ENCODE results near the gene AP1G2. TPM values are rescaled to one million over a fixed set of nuclear protein-coding genes. Genes with fewer than 3 reads are reported as not detected.

Gene AP1G2
- polyA plus RNA-seq, 1 donor = 166 TPM

DNA sequence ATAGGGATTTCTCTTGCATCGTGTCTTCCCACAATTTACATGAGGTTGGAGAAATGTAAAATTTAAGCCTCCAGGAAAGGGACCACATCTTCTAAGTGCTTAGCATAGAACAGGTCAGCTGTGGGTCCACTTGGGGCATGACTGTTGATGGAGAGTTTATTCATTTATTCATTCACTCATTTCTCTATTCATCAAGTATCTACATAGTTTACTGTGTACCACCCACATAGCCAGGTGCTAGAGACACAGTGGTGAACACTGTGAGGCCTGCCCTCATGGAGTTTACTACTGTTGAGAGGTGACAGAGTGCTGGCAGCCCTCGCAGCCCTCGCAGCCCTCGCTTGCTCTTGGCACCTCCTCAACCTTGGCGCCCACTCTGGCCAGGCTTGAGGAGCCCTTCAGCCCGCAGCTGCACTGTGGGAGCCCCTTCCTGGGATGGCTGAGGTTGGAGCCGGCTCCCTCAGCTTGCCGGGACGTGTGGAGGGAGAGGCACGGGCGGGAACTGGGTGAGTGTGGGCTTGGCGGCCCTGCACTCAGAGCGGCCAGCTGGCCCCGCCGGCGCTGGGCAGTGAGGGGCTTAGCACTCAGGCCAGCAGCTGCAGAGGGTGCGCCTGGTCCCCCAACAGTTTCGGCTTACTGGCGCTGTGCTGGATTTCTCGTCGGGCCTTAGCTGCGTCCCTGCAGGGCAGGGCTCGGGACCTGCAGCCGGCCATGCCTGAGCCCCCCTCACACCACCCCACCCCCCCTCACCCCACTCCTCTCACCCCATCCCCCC, 12.7 kb upstream of the AP1G2 start:
- H3K9me3 ChIP-seq (ENCODE audit: control insufficient read depth, low read depth, low read length) = peaks cover 8% of the 10 kb centered on the region
- no peak overlapping the region for H3K4me3 ChIP-seq (ENCODE audit: low read length)
- no CpG with 5 or more reads among the region's 24 CpGs for WGBS (ENCODE audit: insufficient coverage, low lambda C conversion rate)
- no peak overlapping the region for H3K27ac ChIP-seq (ENCODE audit: low read length)
- DNase-seq = no peak
- peaks cover 7% of the 10 kb centered on the region for H3K4me1 ChIP-seq (ENCODE audit: control insufficient read depth, insufficient read depth, low read length)
- peaks cover 42% of the 10 kb centered on the region for H3K27me3 ChIP-seq (ENCODE audit: control insufficient read depth, insufficient read depth, low read length)
- no peaks in the 10 kb centered on the region for H3K36me3 ChIP-seq (ENCODE audit: control insufficient read depth, insufficient read depth, low read length)

DNA sequence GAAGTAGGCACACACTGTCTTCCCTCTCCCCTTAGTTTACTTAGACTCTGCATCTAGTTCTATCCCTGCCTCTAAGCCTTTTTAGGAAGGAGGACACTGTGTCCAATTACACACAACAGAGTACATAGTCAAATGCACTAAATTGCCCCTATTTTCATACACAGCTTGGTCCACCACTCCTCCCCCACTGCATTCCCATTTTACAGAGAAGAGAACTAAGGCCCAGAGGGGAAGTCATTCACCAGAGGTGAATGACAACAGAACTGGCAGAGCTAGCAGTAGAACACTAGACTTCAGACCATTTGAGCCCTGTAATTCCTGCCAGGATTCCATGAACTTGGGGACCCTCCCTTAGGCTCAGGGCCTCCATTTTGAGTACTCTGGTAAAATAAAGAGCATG, 12.1 kb upstream of the AP1G2 start:
- DNase-seq = no peak
- no peak overlapping the region for H3K27ac ChIP-seq (ENCODE audit: low read length)
- peaks cover 8% of the 10 kb centered on the region for H3K9me3 ChIP-seq (ENCODE audit: control insufficient read depth, low read depth, low read length)
- H3K4me1 ChIP-seq (ENCODE audit: control insufficient read depth, insufficient read depth, low read length) = peaks cover 7% of the 10 kb centered on the region
- H3K4me3 ChIP-seq (ENCODE audit: low read length) = no peak overlapping the region
- peaks cover 48% of the 10 kb centered on the region for H3K27me3 ChIP-seq (ENCODE audit: control insufficient read depth, insufficient read depth, low read length)
- H3K36me3 ChIP-seq (ENCODE audit: control insufficient read depth, insufficient read depth, low read length) = no peaks in the 10 kb centered on the region

DNA sequence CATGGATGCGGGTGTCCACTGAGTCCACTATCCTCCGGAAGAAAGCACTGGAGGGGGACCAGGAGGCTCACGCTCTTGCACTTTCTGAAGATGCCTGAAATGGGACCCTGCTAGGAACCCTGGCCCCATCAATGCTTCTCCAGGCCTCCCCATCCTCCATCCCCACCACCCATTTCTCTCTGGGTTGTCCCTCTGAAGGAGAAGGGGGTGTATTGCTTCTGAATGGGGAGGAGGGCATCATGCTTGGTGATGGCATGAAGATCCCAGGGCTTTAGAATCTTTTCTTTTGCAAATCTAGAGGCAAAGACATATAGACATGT, 11.7 kb upstream of the AP1G2 start:
- peaks cover 53% of the 10 kb centered on the region for H3K27me3 ChIP-seq (ENCODE audit: control insufficient read depth, insufficient read depth, low read length)
- peaks cover 8% of the 10 kb centered on the region for H3K9me3 ChIP-seq (ENCODE audit: control insufficient read depth, low read depth, low read length)
- no CpG with 5 or more reads among the region's 3 CpGs for WGBS (ENCODE audit: insufficient coverage, low lambda C conversion rate)
- peaks cover 7% of the 10 kb centered on the region for H3K4me1 ChIP-seq (ENCODE audit: control insufficient read depth, insufficient read depth, low read length)
- DNase-seq = no peak
- no peak overlapping the region for H3K4me3 ChIP-seq (ENCODE audit: low read length)
- H3K36me3 ChIP-seq (ENCODE audit: control insufficient read depth, insufficient read depth, low read length) = no peaks in the 10 kb centered on the region
- H3K27ac ChIP-seq (ENCODE audit: low read length) = no peak overlapping the region

DNA sequence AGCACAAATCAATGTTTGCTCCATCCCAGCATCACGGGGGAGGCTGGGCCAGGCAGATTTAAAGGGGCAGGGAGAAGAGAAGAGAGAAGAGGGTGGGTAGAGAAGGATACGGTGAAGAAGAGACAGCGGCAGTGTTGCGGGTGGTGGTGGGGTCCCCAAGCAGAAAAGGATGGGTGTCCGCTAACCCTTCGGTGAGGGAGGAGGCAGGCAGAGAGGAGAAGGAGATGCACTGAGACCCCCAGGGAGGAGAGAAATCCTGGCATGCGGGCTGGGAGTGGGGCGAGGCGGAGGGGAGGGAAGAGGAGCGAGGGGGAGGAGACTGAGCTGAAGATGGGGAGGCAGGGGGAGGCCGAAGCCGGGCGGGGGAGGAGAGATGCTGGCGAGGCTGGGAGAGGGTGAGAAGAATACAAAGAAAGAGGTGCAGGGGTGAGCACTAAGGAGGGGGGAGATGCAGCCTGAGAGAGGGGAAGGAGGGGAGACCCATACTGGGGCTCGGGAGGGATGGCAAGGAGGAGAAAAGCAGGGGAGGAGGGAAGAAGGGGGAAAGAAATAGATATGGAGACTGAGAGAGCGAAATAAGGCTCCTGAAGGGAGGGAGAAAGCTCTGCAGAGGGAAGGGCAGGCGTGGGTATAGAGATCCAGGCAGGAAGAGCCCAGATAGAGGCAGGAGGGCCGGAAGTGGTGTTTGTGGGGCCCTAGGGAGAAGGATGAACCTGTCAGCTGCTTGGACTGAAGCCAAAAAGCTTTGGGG, 11.1 kb upstream of the AP1G2 start, which contains the start of gene JPH4:
Gene JPH4, minus strand, starts transcription at position 231 of the 751 bp plus-strand sequence. CDS start 1,337 bp downstream, outside the sequence.
- no peaks in the 10 kb centered on the region for H3K36me3 ChIP-seq (ENCODE audit: control insufficient read depth, insufficient read depth, low read length)
- peaks cover 7% of the 10 kb centered on the region for H3K4me1 ChIP-seq (ENCODE audit: control insufficient read depth, insufficient read depth, low read length)
- H3K27ac ChIP-seq (ENCODE audit: low read length) = no peak within 1 kb of the TSS
- DNase-seq = no peak
- H3K27me3 ChIP-seq (ENCODE audit: control insufficient read depth, insufficient read depth, low read length) = peaks cover 54% of the 10 kb centered on the region
- WGBS (ENCODE audit: insufficient coverage, low lambda C conversion rate) = 18% methylated on average over 7 of the region's 18 CpGs
- H3K9me3 ChIP-seq (ENCODE audit: control insufficient read depth, low read depth, low read length) = peaks cover 8% of the 10 kb centered on the region
- peak within 1 kb of the TSS; percentile 26 for H3K4me3 ChIP-seq (ENCODE audit: low read length)

DNA sequence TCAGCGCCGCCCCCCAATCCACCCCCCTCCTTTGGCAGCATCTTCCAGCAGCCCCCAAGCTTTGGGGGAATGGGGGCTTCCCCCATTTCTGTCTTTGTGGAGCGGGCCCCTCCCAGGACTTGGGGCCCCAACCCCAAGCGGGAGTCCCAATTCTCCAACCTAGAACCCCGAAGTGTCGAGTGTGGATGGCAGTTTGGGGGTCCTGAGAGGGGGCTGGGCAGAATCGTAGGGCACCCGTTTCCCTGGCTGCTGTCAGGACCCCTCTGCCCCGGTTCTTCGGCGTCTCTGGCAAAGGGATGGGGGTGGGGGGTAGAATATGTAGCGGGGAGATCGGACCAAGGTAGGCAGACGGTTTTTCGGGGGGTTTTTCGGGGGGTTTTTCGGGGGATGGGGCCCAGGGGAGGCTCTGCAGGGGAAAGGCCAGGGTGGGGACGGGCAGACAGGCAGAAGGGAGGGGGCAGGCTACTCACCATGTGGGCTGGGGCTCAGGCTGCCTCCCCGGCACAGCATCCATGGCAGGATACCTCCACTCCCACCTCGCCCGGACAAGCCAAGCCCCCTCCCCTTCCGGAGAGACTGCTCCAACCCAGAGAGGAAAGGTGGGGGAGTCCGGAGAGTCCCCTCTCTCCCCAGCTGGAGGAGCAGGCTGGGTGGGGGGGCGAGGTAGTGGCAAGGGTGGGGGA, 10.3 kb upstream of the AP1G2 start:
- peaks cover 60% of the 10 kb centered on the region for H3K27me3 ChIP-seq (ENCODE audit: control insufficient read depth, insufficient read depth, low read length)
- DNase-seq = no peak

DNA sequence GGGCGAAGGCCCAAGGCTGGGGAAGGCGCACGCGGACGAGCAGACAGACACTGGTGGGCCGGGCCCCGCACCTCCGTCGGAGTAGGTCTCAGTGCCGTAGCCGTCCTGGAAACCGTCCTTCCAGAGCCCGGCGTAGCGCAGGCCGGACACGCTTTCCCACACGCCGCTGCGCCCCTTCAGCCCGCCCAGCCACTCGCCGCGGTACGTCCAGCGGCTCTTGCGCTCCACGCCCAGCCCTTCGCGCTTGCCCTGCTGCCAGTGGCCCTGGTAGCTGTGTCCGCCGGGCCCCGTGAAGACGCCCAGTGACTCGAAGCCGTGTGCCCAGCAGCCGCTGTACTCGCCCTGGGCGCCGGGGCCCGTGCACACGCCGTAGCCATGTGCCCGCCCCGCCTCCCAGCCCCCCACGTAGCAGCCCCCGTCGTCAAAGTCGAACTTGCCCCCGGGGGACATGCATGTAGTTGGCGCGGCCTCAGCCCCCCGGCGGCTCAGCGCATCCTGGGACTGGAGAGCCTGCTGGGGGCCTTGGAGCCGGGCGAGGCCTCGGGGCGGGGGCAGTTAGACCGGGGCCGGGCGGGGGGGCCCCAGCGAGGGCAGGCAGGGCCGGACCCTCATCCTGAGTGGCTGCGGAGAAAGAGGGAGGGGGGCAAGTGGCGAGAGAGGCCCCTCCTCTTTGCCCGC, 9.6 kb upstream of the AP1G2 start:
- Histone ChIP-seq H3K27ac (ENCODE audit: low read length) (no peak overlapping the region), H3K4me3 (ENCODE audit: low read length) (peak overlapping the region; percentile 26), H3K4me1 (ENCODE audit: control insufficient read depth, insufficient read depth, low read length) (peaks cover 7% of the 10 kb centered on the region), H3K36me3 (ENCODE audit: control insufficient read depth, insufficient read depth, low read length) (no peaks in the 10 kb centered on the region), H3K27me3 (ENCODE audit: control insufficient read depth, insufficient read depth, low read length) (peaks cover 64% of the 10 kb centered on the region), H3K9me3 (ENCODE audit: control insufficient read depth, low read depth, low read length) (peaks cover 8% of the 10 kb centered on the region)
- no CpG with 5 or more reads among the region's 67 CpGs for WGBS (ENCODE audit: insufficient coverage, low lambda C conversion rate)
- DNase-seq = no peak

More for the DNA sequence above, 10.3 kb upstream of the AP1G2 start:
- no peak overlapping the region for H3K27ac ChIP-seq (ENCODE audit: low read length)
- H3K9me3 ChIP-seq (ENCODE audit: control insufficient read depth, low read depth, low read length) = peaks cover 8% of the 10 kb centered on the region
- H3K4me3 ChIP-seq (ENCODE audit: low read length) = peak overlapping the region; percentile 26
- H3K4me1 ChIP-seq (ENCODE audit: control insufficient read depth, insufficient read depth, low read length) = peaks cover 7% of the 10 kb centered on the region
- WGBS (ENCODE audit: insufficient coverage, low lambda C conversion rate) = no CpG with 5 or more reads among the region's 24 CpGs
- no peaks in the 10 kb centered on the region for H3K36me3 ChIP-seq (ENCODE audit: control insufficient read depth, insufficient read depth, low read length)

DNA sequence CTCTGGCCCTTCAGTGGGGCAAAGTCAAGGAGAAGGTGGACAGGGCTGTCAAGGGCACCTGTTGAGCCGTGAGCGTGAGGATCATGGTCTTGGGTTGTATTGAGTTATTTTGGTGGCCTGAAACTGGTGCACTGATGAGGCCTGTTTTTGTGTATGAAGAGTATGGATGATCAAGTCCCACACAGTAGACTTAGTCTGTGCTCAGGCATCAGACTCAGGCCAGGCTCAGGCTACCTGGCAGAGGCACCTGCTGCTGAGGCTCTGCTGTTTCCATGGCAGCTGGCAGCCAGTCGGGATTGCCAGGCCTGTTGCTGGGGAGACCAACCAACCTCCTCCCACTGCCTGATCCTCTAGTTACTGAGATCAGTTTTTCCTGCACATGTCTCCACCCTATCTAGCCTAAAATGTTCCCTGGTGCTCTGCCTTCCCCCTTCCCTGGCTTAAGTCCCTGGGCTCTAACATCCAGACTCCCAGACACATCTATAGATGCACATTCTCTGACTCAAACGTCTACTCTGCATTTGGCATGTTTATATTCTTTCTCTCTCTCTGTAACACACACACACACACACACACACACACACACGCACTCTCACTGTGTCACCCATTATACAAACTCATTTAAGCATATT, 5.9 kb upstream of the AP1G2 start:
- WGBS (ENCODE audit: insufficient coverage, low lambda C conversion rate) = no CpG with 5 or more reads among the region's 5 CpGs
- H3K27ac ChIP-seq (ENCODE audit: low read length) = no peak overlapping the region
- peaks cover 58% of the 10 kb centered on the region for H3K27me3 ChIP-seq (ENCODE audit: control insufficient read depth, insufficient read depth, low read length)

DNA sequence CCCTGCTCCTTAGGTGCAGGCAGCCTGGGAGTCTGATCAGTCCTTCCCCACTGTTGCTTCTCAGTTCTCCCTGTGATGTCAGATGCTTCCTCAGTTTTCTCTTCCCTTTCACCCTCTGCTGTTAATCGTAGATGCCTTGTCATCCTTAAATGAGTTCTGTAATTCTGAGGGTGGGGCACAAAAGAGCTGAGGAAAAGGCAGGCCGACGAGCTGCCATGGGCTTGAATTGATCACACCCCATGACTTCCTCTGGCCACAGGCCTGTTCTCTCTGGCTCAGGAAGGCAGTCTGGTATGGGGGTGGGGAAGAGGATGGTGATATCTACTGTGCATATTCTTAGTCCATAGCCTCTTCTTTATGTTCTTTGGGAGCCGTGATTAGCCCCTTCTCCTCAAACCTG, 5.2 kb upstream of the AP1G2 start:
- peaks cover 20% of the 10 kb centered on the region for H3K4me1 ChIP-seq (ENCODE audit: control insufficient read depth, insufficient read depth, low read length)
- no peak overlapping the region for H3K4me3 ChIP-seq (ENCODE audit: low read length)
- H3K9me3 ChIP-seq (ENCODE audit: control insufficient read depth, low read depth, low read length) = peaks cover 8% of the 10 kb centered on the region
- H3K27me3 ChIP-seq (ENCODE audit: control insufficient read depth, insufficient read depth, low read length) = peaks cover 52% of the 10 kb centered on the region
- WGBS (ENCODE audit: insufficient coverage, low lambda C conversion rate) = no CpG with 5 or more reads among the region's 4 CpGs
- no peaks in the 10 kb centered on the region for H3K36me3 ChIP-seq (ENCODE audit: control insufficient read depth, insufficient read depth, low read length)
- no peak overlapping the region for H3K27ac ChIP-seq (ENCODE audit: low read length)
- DNase-seq = no peak

More for the DNA sequence above, 5.9 kb upstream of the AP1G2 start:
- Histone ChIP-seq H3K9me3 (ENCODE audit: control insufficient read depth, low read depth, low read length) (peaks cover 8% of the 10 kb centered on the region), H3K4me3 (ENCODE audit: low read length) (no peak overlapping the region), H3K36me3 (ENCODE audit: control insufficient read depth, insufficient read depth, low read length) (no peaks in the 10 kb centered on the region), H3K4me1 (ENCODE audit: control insufficient read depth, insufficient read depth, low read length) (peaks cover 13% of the 10 kb centered on the region)
- no peak for DNase-seq

DNA sequence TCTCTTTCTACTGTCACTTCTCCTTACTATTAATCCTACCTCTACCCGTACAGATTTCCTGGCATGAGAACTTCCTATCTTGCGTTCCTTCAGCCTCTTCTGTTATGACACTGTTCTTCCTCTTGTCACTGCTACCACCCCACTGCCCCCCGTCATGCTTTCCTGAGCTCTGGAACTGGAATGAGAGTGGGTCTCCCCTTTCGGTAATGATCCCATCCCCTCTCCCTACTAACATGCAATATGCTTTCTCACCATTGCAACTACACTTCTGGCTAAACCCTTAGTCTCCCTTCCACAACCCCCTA, 4.9 kb upstream of the AP1G2 start:
- no peak overlapping the region for H3K4me3 ChIP-seq (ENCODE audit: low read length)
- no peak for DNase-seq
- whole genome bisulfite sequencing (ENCODE audit: insufficient coverage, low lambda C conversion rate) = 35% methylated on average over 2 of the region's 4 CpGs
- H3K9me3 ChIP-seq (ENCODE audit: control insufficient read depth, low read depth, low read length) = peaks cover 8% of the 10 kb centered on the region
- H3K36me3 ChIP-seq (ENCODE audit: control insufficient read depth, insufficient read depth, low read length) = no peaks in the 10 kb centered on the region
- H3K27me3 ChIP-seq (ENCODE audit: control insufficient read depth, insufficient read depth, low read length) = peaks cover 48% of the 10 kb centered on the region
- H3K27ac ChIP-seq (ENCODE audit: low read length) = no peak overlapping the region
- H3K4me1 ChIP-seq (ENCODE audit: control insufficient read depth, insufficient read depth, low read length) = peaks cover 21% of the 10 kb centered on the region

All from large intestine (tissue), 3 donors.